ES-I3 (cell line): ENCODE measurements around the gene MAN1A2.
"Not testable (repeated sequence)": the region's sequence is repeated elsewhere in the genome, so short reads cannot be mapped to it uniquely, and the experiment has no call there.

Source experiments
- H3K36me3 ChIP-seq: 2 replicates; pipeline ENCODE4 v1.6.1; 2013; ENCODE audit warnings: mild to moderate bottlenecking, low read length, control low read depth, moderate library complexity; ENCODE audit not compliant: insufficient read depth
- H3K4me1 ChIP-seq: 2 replicates; pipeline ENCODE4 v1.6.1; 2013; ENCODE audit warnings: mild to moderate bottlenecking, control low read depth, low read length; ENCODE audit not compliant: insufficient read depth
- H3K9ac ChIP-seq: 2 replicates; pipeline ENCODE4 v1.6.1; 2013; ENCODE audit warnings: low read depth, mild to moderate bottlenecking, low read length, moderate library complexity
- H3K9me3 ChIP-seq: 2 replicates; pipeline ENCODE4 v1.6.1; 2013; ENCODE audit warnings: mild to moderate bottlenecking, low read length, moderate library complexity; ENCODE audit not compliant: control insufficient read depth, insufficient read depth

The MAN1A2 gene

GRCh38 chr1:117346206-117346928, 20.9 kb upstream of the MAN1A2 start:
- Histone ChIP-seq H3K9ac (no peak overlapping the region), H3K9me3 (no peaks in the 10 kb centered on the region), H3K4me1 (peaks cover 8% of the 10 kb centered on the region; the same call in 1 of the 2 replicates), H3K36me3 (no peaks in the 10 kb centered on the region)

- Histone ChIP-seq H3K9ac (no peak overlapping the region), H3K4me1 (peaks cover 8% of the 10 kb centered on the region; the same call in 1 of the 2 replicates)
Observed at GRCh38 chr1:117347907-117348306, 19.3 kb upstream of the MAN1A2 start.

GRCh38 chr1:117352695-117353094, 14.6 kb upstream of the MAN1A2 start:
- H3K4me1 ChIP-seq, H3K9me3 ChIP-seq, H3K36me3 ChIP-seq, H3K9ac ChIP-seq: not testable (repeated sequence)

More at GRCh38 chr1:117347907-117348306, 19.3 kb upstream of the MAN1A2 start:
- Histone ChIP-seq H3K9me3 (no peaks in the 10 kb centered on the region), H3K36me3 (no peaks in the 10 kb centered on the region)

- H3K9ac ChIP-seq = peak overlapping the region; percentile 46
- H3K36me3 ChIP-seq, H3K4me1 ChIP-seq, H3K9me3 ChIP-seq: not testable (repeated sequence)
Observed at GRCh38 chr1:117357833-117358603, 9.2 kb upstream of the MAN1A2 start.

GRCh38 chr1:117358604-117358887, 8.7 kb upstream of the MAN1A2 start:
- H3K4me1 ChIP-seq, H3K36me3 ChIP-seq, H3K9me3 ChIP-seq: not testable (repeated sequence)
- peak overlapping the region; percentile 46 for H3K9ac ChIP-seq

GRCh38 chr1:117359561-117360289, 7.5 kb upstream of the MAN1A2 start:
- H3K9me3 ChIP-seq = no peaks in the 10 kb centered on the region
- H3K4me1 ChIP-seq = peaks cover 8% of the 10 kb centered on the region; the same call in 1 of the 2 replicates
- no peaks in the 10 kb centered on the region for H3K36me3 ChIP-seq
- no peak overlapping the region for H3K9ac ChIP-seq

- no peaks in the 10 kb centered on the region for H3K9me3 ChIP-seq
- H3K4me1 ChIP-seq = peaks cover 13% of the 10 kb centered on the region
- H3K36me3 ChIP-seq = no peaks in the 10 kb centered on the region
- no peak overlapping the region for H3K9ac ChIP-seq
Observed at GRCh38 chr1:117362986-117363385, 4.3 kb upstream of the MAN1A2 start.

GRCh38 chr1:117363571-117364048, 3.6 kb upstream of the MAN1A2 start:
- peaks cover 13% of the 10 kb centered on the region for H3K4me1 ChIP-seq
- H3K9ac ChIP-seq = no peak overlapping the region
- H3K36me3 ChIP-seq = no peaks in the 10 kb centered on the region
- no peaks in the 10 kb centered on the region for H3K9me3 ChIP-seq

GRCh38 chr1:117364240-117364639, 3.0 kb upstream of the MAN1A2 start:
- Histone ChIP-seq H3K36me3 (no peaks in the 10 kb centered on the region), H3K9ac (no peak overlapping the region), H3K4me1 (peaks cover 13% of the 10 kb centered on the region), H3K9me3 (no peaks in the 10 kb centered on the region)

- Histone ChIP-seq H3K9me3 (no peaks in the 10 kb centered on the region), H3K36me3 (no peaks in the 10 kb centered on the region), H3K4me1 (peaks cover 13% of the 10 kb centered on the region), H3K9ac (peak overlapping the region; percentile 98)
Observed at GRCh38 chr1:117365350-117366176, 1.7 kb upstream of the MAN1A2 start.

GRCh38 chr1:117366177-117367045, 838 bp upstream of the MAN1A2 start:
- H3K9ac ChIP-seq = peak overlapping the region; percentile 98
- H3K4me1 ChIP-seq = peaks cover 19% of the 10 kb centered on the region

GRCh38 chr1:117368116-117369108, 1.2 kb downstream of the MAN1A2 start:
- Histone ChIP-seq H3K9ac (peak overlapping the region; percentile 98), H3K36me3 (no peaks in the 10 kb centered on the region), H3K9me3 (no peaks in the 10 kb centered on the region), H3K4me1 (peaks cover 23% of the 10 kb centered on the region)

More at GRCh38 chr1:117366177-117367045, 838 bp upstream of the MAN1A2 start:
- no peaks in the 10 kb centered on the region for H3K36me3 ChIP-seq
- no peaks in the 10 kb centered on the region for H3K9me3 ChIP-seq
